CD4-positive, alpha-beta T cell treated with Interleukin-6 at 100 ng/mL for 8 hours (primary cell): ENCODE results near the gene RHBDL1.

ENCODE experiments used
- DNase-seq: peaks from one replicate; pipeline ENCODE4 v3.0.0-alpha.2; 2020; ENCODE audit warnings: mixed read lengths, low spot score

Gene RHBDL1

DNA sequence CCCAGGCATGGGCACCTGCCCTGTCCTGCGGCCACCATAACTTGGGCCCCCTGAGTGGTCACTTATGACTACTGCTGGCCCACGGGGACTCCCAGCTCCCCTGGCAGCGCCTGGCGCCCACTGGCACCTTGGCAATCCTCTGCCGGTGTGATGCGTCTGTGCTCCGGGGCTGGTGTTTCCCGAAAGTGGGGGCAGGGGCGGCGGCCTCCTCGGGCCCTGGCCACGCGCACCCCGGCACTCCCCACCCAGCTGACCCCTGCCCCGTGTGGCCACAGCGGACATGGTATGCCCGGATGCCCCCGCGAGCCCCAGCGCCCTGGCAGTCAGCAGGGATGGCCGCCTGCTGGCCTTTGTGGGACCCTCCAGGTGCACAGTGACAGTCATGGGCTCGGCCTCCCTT lies 18.0 kb upstream of the RHBDL1 start:
- DNase-seq: no peak

DNA sequence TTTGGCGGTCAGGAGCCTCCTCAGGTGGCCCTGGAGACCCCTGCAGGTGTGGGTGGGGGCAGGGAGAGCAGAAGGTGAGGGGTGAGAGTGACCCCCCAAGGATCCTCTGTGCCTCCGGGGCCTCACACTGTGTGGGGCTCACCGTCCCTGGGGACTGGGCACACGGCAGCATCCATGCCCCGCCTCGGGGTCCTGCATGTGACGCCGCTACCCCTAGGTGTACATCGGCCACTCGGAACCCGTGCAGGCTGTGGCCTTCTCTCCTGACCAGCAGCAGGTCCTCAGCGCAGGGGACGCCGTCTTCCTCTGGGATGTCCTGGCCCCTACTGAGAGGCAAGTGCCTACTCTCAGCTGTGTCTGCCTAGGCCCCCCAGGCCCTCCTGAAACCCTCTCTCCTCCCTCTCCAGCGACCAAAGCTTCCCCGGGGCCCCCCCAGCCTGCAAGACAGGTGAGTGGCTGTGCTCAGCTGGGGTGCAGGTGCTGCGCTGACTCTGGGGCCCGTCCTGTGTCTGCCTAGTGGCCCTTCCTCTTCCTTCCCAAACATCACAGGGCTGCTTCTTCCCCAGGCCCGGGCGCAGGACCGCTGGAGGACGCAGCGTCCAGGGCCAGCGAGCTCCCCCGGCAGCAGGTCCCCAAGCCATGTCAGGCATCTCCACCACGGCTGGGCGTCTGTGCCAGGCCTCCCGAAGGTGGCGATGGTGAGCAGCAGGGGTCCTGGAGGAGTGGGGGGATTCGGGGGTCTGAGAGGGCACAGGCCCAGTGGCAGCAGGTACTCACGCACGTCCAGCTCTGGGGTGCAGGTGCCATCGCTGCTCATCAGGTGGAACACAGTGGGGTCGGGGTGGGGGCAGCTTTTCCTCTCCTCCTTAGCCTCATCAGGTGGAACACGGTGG lies 16.5 kb upstream of the RHBDL1 start:
- no peak for DNase-seq

GRCh38 chr16:659618-660017 lies 15.9 kb upstream of the RHBDL1 start:
- DNase-seq: no peak

DNA sequence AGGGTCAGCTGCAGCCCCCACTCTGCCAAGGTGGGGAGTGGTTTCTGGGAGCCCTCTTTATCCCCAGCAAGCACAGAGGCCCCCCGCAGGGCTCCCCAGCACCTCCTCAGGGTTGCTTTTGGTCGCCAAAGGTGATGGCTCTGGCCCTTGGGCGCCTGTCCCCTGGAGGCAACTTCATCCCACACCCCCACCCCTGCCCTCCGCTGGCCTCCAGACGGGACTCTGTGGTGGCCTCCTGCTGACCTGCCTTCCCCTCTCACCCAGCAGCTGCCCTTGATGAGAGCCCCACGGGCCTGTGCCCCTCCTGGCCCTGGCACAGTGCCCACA lies 15.4 kb upstream of the RHBDL1 start:
- DNase-seq: no peak

DNA sequence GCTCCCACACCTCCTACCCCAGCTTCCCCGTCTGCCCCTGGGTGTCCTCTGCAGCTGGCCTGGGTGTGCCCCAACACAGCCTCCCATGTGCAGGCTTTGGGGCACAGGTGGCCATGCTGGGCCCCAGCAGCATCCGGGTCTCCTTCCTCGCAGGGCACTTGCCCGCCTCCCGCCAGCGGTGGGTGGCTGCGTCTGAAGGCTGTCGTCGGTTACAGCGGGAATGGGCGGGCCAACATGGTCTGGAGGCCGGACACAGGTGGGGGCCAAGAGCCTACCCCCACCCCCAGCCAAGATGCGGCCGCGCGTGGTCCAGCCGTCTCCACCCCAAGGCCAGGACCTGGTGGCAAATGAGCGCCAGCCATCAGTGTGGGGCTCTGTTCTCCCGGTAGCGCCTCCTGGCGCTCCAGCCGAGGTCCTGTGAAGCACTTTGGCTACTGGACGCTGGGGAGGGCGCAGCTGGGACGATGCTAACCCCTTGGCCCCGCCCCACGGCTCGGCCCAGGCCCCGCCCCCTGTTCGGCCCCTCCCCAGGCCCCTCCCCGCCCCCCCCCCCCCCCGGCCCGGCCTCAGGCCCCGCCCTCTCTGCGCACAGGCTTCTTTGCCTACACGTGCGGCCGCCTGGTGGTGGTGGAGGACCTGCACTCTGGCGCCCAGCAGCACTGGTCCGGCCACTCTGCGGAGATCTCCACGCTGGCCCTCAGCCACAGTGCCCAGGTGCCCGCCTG lies 14.8 kb upstream of the RHBDL1 start:
- DNase-seq: peak; percentile 65

- no peak for DNase-seq
Measured at GRCh38 chr16:661184-661821, 14.2 kb upstream of the RHBDL1 start.

- DNase-seq: no peak
Measured at GRCh38 chr16:662095-662494, 13.4 kb upstream of the RHBDL1 start.

DNA sequence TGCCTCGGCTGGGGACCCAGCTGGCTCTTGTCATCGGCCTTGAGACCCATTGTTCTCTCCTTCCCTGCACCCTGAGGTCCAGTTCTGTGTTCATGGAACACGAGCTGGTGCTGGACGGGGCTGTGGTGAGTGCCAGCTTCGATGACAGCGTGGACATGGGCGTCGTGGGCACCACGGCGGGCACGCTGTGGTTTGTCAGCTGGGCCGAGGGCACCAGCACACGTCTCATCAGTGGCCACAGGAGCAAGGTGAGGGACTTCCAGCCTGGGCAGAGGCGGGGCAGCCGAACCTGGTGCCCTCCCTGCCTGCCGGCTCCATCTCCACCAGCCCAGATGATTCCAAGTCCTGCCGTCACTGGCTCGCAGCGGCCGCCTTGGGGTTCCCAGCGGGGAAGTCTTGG lies 12.9 kb upstream of the RHBDL1 start:
- no peak for DNase-seq

- DNase-seq: no peak
Measured at GRCh38 chr16:666572-666971, 8.9 kb upstream of the RHBDL1 start.

DNA sequence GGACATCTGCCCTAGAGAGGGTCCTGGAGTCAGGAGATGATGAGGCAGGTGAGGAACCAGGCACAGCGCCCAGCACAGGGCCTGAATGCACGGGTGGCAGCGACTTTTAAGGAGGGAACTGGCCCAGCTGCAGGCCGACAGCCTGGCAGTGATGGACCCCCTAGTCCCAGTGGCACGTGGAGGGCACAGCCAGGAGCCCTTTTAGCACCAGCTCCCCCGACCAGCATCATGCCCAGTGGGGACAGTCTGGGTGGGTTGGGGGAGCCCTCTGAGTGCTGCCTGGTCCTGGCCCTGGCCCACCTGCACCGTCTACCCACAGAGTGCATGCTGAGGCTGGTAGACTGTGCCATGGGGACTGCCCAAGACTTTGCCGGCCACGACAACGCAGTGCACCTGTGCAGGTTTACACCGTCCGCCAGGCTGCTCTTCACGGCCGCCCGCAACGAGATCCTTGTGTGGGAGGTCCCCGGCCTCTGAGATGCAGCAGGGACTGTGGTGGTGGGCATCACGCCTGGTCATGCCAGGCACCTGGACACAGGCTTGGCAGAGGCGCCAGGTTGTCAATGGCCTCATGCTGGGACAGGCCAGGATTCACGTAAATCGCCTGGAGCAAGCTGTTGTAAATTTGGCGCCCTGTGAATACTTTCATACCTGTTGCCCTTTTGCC lies 8.2 kb upstream of the RHBDL1 start:
- no peak for DNase-seq

GRCh38 chr16:667780-668518 lies 7.5 kb upstream of the RHBDL1 start, which contains the start of gene RHOT2:
Gene RHOT2 (plus strand): TSS chr16:668132. CDS start chr16:668200, 68 bp downstream.
- DNase-seq: peak; percentile 92

DNA sequence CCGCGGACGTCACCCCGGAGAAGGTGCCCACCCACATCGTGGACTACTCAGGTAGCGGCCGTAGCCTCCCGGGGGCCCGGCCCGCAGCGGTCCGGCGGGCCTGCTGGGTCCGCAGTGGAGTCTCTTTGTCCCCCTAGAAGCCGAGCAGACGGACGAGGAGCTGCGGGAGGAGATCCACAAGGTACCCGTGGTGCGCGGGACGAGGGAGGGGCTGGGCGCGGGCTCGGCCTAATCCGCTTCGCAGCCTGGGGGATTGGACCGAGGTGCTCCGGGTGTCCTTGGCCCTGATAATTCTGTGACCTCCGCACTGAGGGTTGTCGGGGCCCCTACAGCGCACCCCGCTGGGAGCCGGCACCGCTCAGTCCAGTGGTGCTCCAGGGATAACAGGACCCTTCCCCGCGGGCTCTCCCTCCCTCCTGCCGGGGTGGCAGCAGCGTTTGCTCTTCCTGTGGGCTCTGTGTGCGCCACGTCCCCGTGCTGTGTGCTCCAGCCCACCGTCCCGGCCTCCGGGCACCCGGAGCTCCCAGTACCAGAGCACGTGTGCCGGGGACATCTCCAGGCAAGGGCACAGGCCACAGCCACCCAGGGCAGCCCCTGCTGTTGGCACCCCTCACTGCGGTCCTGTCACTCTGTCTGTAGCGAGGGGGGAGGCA lies 6.8 kb upstream of the RHBDL1 start:
- DNase-seq: no peak

GRCh38 chr16:669666-670065 lies 5.8 kb upstream of the RHBDL1 start:
- no peak for DNase-seq

DNA sequence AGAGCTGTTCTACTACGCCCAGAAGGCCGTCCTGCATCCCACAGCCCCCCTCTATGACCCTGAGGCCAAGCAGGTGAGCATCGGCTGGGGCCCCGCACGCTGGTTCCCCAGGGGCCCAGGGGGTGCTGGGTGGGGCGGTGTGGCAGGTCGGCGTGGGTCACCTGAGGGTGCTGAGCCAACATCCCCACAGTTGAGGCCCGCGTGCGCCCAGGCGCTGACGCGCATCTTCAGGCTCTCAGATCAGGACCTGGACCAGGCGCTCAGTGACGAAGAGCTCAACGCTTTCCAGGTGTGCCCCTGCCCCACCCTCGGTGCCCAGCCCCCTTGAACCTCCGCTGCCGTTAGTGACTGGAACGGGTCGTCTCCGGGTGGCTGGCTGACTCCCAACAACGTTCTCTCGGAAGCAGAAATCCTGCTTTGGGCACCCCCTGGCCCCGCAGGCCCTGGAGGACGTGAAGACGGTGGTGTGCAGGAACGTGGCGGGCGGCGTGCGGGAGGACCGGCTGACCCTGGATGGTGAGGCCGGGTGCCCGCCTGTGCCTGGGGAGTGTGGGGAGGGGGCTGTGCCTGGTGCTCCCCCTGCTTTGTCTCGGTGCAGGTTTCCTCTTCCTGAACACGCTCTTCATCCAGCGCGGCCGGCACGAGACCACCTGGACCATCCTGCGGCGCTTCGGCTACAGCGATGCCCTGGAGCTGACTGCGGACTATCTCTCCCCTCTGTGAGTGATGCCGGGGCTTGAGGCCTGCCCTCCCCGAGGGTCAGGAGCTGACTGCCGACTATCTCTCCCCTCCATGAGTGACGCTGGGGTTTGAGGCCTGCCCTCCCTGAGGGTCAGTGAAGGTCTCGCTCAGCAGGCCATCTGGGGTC lies 4.8 kb upstream of the RHBDL1 start:
- no peak for DNase-seq

DNA sequence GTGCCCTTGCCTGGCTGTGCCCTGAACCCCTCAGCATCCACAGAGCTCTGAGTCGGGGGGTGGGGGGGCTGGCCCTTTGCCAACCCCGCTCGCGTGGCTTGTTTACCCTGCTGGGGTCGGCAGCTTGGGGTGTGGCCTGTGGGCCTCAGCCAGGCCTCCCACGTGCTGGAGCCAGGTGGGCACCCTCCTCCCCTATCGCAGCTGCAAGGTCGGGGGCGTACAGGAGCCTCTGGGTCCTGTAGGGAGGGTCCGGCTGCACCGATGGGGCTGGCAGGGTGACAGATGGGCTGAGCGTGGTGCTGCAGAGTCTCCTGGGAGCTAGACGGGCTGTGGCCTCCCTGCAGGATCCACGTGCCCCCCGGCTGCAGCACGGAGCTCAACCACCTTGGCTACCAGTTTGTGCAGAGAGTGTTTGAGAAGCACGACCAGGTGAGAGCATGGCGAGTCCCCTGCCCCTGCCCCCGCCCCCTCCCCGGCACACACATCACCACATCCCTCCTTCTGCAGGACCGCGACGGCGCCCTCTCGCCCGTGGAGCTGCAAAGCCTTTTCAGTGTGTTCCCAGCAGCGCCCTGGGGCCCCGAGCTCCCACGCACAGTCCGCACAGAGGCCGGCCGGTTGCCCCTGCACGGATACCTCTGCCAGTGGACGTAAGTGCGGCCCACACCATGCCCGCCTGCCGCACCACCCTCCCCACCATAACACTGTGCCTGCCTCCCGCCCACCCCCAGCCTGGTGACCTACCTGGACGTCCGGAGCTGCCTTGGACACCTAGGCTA lies 3.9 kb upstream of the RHBDL1 start:
- DNase-seq: no peak

- DNase-seq: no peak
Measured at GRCh38 chr16:672371-672770, 3.1 kb upstream of the RHBDL1 start.

- no peak for DNase-seq
Measured at GRCh38 chr16:672851-673250, 2.6 kb upstream of the RHBDL1 start.

GRCh38 chr16:673399-673991 lies 2.0 kb upstream of the RHBDL1 start:
- no peak for DNase-seq
